NCI-H2029 treated with DMSO at 0.1 percent for 48 hours (cell line): ENCODE measurements around the gene PRSS21.

Experiments used
- DNase-seq: peaks from one replicate; lab custom pipeline; 2025; lab: John Stamatoyannopoulos, UW

Gene PRSS21

DNA sequence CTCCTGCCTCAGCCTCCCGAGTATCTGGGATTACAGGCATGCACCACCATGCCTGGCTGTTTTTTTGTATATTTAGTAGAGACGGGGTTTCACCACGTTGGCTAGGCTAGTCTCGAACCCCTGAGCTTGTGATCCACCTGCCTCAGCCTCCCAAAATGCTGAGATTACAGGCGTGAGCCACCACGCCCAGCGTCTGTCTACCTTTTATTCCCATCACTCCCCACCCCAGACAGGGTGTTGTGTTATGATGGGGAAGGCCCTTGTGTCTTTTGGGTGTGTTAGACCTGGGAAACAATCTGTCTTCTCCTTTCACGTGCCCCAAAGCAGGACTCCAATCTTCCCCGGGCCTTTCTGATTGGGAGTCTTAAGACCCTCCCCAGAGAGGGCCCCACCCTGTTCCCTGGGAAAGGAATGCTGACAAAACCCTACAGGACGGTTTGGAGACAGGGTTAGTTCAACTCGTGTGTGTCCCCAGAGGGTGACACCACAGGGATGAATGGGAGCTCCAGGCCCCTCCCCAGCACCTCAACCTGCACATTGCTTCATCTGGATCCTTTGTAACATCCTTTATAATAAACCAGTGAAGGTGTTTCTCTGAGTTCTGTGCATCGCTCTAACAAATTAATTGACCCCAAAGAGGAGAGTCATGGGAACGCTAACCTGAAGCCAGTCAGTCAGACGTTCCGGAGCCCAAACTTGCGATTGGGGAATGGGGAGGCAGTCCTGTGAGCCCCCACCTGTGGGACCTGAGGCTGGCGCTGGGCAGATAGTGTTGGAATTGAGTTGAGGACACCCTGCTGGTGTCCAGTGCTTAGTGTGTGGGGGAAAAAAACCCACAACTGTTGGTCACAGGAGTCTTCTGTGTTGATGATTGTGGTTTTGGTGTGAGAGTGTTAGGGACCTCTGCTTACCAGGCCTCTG is 36.8 kb upstream of the PRSS21 start:
- DNase-seq, result no peak

GRCh38 chr16:2782583-2783351 is 34.3 kb upstream of the PRSS21 start:
- DNase-seq, result no peak

- DNase-seq, result no peak
These were observed 33.3 kb upstream of the PRSS21 start for GRCh38 chr16:2783581-2784357.

- DNase-seq, result no peak
These were observed 32.5 kb upstream of the PRSS21 start for GRCh38 chr16:2784358-2785100.

- no peak for DNase-seq
These were observed 31.7 kb upstream of the PRSS21 start for GRCh38 chr16:2785101-2785991.

GRCh38 chr16:2786061-2786825 is 30.8 kb upstream of the PRSS21 start:
- peak; percentile 4 for DNase-seq

- no peak for DNase-seq
These were observed 30.2 kb upstream of the PRSS21 start for GRCh38 chr16:2786826-2787151.

DNA sequence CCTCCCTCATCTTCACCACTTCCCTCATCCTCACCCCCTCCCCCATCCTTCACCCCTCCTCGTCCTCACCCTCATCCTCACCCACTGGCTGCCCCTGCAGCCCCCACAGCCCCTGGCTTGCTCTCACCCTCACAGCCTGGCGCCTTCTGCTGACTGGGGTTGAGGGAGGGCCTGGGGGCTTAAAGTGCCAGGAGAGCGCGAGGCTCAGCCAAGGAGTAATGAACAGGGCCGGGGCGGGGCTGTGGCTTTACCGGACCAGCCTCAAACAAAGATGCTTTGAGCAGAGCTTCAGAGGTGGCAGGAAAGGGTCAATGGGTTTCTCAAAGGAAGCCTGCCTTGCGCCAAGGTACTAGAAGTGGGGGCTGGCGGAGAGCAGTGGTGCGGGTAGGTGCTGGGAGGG is 29.6 kb upstream of the PRSS21 start, which contains the start of gene PRSS33:
Gene PRSS33 (minus strand): TSS at position 155 of the 400 bp plus-strand sequence. CDS start 1,013 bp downstream, outside the sequence.
- no peak for DNase-seq

DNA sequence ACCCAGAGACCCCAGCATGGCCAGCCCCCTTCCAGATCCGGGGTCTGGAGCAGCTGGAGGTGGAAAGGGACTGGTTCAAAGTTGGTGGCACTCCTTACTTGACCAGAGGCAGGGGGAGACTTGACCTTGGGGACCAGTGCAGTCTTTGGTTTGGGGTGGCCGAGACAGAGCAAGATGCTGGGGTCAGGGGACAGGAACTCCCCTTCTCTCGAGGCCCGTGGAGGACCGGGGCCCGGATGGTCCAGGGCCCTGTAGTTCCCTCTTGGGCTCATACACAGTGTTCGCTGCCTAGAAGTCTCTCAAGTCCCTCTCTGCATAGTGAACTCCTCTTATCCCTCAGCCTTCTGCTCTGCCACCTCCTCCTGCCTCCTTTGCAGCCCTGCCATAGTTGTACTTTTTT is 29.1 kb upstream of the PRSS21 start:
- no peak for DNase-seq

DNA sequence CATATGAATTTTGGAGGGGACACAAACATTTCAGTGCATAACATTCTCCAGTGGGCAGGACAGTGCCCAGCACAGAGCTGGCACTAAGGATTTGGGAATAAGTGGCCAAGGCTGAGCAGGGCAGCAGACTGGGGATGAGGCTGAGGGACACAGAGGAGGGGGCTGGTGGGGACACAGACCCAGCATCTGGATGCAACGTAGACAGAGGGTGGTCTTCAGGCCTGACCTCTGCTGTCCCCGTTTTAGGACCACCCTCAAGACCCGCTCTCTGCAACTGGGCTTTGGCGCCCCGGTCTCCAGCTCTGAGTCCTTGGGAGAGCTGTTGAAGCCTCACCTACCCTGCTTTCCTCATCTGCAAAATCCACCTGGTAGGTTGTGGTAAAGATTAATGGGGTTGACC is 26.4 kb upstream of the PRSS21 start:
- no peak for DNase-seq

- no peak for DNase-seq
These were observed 25.9 kb upstream of the PRSS21 start for GRCh38 chr16:2791174-2791573.

- DNase-seq, result no peak
These were observed 24.1 kb upstream of the PRSS21 start for GRCh38 chr16:2792940-2793339.

GRCh38 chr16:2795395-2796143 is 21.5 kb upstream of the PRSS21 start:
- DNase-seq, result no peak

DNA sequence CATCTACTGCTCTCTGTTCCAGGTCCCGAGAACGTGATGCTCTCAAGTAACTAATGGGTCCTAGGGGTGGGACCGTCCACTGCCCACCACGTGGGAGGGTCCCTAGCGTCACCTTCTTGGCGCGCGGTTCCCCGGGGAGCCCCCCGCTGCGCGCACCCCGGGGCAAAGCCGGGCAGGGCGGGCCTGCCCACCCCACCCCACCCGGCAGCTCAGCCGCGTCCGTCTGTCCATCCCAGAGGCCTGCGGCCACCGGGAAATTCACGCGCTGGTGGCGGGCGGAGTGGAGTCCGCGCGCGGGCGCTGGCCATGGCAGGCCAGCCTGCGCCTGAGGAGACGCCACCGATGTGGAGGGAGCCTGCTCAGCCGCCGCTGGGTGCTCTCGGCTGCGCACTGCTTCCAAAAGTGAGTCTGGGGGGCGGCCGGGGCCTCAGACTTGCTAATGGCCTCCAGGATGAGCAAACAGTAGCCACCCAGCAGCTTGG is 18.3 kb upstream of the PRSS21 start:
- DNase-seq, result no peak

DNA sequence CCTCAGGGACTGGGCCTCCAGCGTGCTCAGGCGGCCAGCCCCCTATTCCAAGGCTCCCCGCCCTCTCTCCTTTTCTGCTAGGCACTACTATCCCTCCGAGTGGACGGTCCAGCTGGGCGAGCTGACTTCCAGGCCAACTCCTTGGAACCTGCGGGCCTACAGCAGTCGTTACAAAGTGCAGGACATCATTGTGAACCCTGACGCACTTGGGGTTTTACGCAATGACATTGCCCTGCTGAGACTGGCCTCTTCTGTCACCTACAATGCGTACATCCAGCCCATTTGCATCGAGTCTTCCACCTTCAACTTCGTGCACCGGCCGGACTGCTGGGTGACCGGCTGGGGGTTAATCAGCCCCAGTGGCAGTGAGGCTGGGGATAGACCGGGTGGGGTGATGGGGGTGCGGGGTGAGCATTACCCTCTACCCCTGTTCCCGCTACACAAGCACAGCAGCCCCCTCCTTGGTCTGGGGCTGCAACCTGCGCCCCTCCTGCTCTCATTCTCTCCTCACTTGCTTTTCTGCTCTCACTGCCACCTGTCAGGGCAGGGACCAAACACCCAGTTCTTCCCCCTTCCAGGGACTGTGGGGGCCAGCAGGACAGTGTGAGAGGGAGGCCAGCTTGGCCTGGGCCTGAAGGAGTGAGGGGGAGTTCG is 17.7 kb upstream of the PRSS21 start:
- DNase-seq, result no peak

DNA sequence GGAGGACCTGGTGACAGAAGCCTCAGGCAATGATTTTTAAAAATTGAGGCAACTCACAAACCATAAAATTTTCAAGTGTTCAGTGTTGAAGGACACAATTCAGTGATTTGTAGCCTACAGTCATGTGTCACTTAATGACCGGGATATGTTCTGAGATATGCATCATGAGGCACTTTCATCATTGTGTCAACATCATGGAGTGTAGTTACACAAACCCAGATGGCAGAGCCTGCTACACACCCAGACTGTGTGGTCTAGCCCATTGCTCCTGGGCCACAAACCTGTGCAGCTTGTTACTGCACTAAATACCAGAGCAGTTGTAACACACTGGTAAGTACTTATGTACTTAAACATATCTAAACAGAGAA is 17.2 kb upstream of the PRSS21 start:
- peak; percentile 15 for DNase-seq

GRCh38 chr16:2803545-2804195 is 13.4 kb upstream of the PRSS21 start:
- no peak for DNase-seq

GRCh38 chr16:2804728-2805127 is 12.3 kb upstream of the PRSS21 start:
- DNase-seq, result no peak
